GM12873 (cell line): ENCODE data around the gene NR2C2.

Experiments
- CTCF ChIP-seq: IDR thresholded peaks from 2 replicates; pipeline ENCODE4 v1.5.1; 2012; ENCODE audit warnings: low read depth, mild to moderate bottlenecking, moderate library complexity, low read length, control low read depth; ENCODE audit not compliant: insufficient read depth; ENCODE audit errors: missing control alignments

Gene NR2C2

GRCh38 chr3:14947100-14947885 is at the start of gene NR2C2:
TSS of gene NR2C2 (plus strand) at chr3:14947583. CDS start at chr3:15003915, 56,332 bp downstream.
- no peak for TF ChIP-seq CTCF

- TF ChIP-seq CTCF, result peak; percentile 2
These were observed 48.5 kb upstream of the NR2C2 start for GRCh38 chr3:14898929-14899328.

GRCh38 chr3:14899993-14900618 is 47.3 kb upstream of the NR2C2 start:
- no peak for TF ChIP-seq CTCF

- TF ChIP-seq CTCF, result no peak
These were observed 46.2 kb upstream of the NR2C2 start for GRCh38 chr3:14900881-14901873.

- TF ChIP-seq CTCF, result no peak
These were observed 44.7 kb upstream of the NR2C2 start for GRCh38 chr3:14902719-14903118.

- TF ChIP-seq CTCF, result no peak
These were observed 42.2 kb upstream of the NR2C2 start for GRCh38 chr3:14905055-14905657.
